IPS-20b (cell line): ENCODE results near the gene MARCHF11.

Source experiments
- H3K27ac ChIP-seq: one replicate; pipeline ENCODE4 v1.5.1; 2013; ENCODE audit warnings: low read length
- H3K27me3 ChIP-seq: 2 replicates; pipeline ENCODE4 v1.6.1; 2013; ENCODE audit warnings: mild to moderate bottlenecking, low read length, inconsistent platforms; ENCODE audit not compliant: insufficient read depth
- H3K36me3 ChIP-seq: 2 replicates; pipeline ENCODE4 v1.6.1; 2013; ENCODE audit warnings: low read depth, mild to moderate bottlenecking, inconsistent platforms, low read length, moderate library complexity; ENCODE audit not compliant: insufficient read depth
- H3K4me1 ChIP-seq: 2 replicates; pipeline ENCODE4 v1.6.1; 2013; ENCODE audit warnings: mild to moderate bottlenecking, control low read depth, inconsistent platforms, low read length, moderate library complexity; ENCODE audit not compliant: insufficient read depth
- H3K4me3 ChIP-seq: 2 replicates; pipeline ENCODE4 v1.5.1; 2013; ENCODE audit warnings: mild to moderate bottlenecking, low read length, inconsistent platforms
- H3K9ac ChIP-seq: 2 replicates; pipeline ENCODE4 v1.6.1; 2013; ENCODE audit warnings: low read depth, mild to moderate bottlenecking, inconsistent platforms, low read length, moderate library complexity
- H3K9me3 ChIP-seq: 2 replicates; pipeline ENCODE4 v1.6.1; 2013; ENCODE audit warnings: mild to moderate bottlenecking, low read depth, low read length, inconsistent platforms; ENCODE audit not compliant: insufficient read depth

Gene MARCHF11

DNA sequence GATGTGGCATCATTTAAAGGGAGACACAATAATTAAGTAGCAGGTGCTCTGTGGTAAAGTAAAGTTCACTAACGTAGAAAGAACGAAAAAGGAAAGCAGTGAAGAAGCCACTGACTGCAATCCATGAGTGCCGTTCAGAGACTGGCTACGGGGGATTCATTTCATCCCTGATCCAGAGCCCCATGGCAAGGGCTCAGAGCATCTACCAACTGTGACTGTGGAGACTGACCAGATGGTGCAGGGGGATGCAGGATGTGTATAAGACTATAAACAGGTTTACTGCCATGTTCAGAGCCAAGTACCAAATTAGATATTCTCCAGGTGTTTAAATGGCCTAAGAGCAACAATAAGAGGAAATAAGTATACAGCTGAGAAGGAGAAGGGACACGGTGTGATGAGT is 47.7 kb downstream of the MARCHF11 start:
- Histone ChIP-seq H3K9ac (no peak overlapping the region), H3K27me3 (no peaks in the 10 kb centered on the region), H3K4me3 (no peak overlapping the region), H3K4me1 (peaks cover 5% of the 10 kb centered on the region), H3K9me3 (no peaks in the 10 kb centered on the region; the same call in 1 of the 2 replicates), H3K27ac (no peak overlapping the region), H3K36me3 (no peaks in the 10 kb centered on the region)

DNA sequence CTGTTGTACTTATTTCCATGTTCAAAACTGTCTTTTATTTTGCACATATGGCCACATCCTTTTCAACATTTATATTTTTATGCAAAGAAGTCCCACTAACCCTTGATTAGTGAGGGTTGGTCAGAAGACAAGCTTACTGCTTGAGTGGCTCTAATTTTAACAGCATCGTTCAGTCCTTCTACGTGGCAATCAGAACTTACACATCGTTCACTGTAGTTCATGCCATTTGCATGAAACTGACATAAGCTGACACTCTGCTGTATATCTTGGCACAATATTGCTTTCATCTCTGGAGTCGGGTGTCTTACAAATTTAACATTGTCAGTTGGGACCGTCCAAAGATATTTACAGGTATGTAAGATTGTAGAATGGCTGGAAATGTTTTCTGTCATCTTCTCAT is 50.6 kb downstream of the MARCHF11 start:
- Histone ChIP-seq H3K27ac (no peak overlapping the region), H3K9me3 (no peaks in the 10 kb centered on the region; the same call in 1 of the 2 replicates), H3K27me3 (no peaks in the 10 kb centered on the region), H3K36me3 (no peaks in the 10 kb centered on the region), H3K4me3 (no peak overlapping the region), H3K4me1 (no peaks in the 10 kb centered on the region), H3K9ac (no peak overlapping the region)

DNA sequence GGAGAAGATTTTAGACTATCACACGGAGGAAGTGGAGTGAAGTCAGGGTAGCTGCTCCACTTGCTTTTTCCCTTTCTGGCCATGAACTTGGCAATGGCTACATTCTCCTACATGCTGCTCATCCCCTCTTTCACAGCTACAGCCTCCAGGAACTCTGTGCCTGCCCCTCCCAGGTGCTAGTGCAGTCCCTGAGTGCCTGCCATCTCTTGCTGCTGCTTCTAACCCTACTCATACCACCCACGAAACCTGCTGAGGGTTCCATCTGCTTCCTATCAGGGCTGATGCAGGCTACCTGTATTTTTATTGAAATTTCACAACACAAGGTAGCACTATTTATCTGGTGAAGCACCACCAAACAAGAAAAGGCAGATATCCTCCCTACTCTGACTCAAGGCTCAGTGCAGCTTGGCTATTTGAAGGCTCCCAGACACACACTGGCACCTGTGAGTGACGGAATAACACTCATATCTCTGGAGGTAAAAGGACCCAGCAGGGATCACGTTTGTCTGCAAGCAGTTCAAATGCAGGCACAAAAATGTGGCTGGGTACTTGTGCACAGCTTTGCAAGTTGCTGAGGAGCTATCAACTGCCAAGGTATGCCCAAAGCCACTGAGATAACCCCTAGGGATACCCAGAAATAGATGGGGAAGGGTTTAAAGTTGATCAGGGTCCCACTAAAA is 51.6 kb downstream of the MARCHF11 start:
- no peak overlapping the region for H3K27ac ChIP-seq
- no peaks in the 10 kb centered on the region for H3K36me3 ChIP-seq
- no peak overlapping the region for H3K4me3 ChIP-seq
- H3K9ac ChIP-seq = no peak overlapping the region
- no peaks in the 10 kb centered on the region for H3K27me3 ChIP-seq
- H3K4me1 ChIP-seq = no peaks in the 10 kb centered on the region
- H3K9me3 ChIP-seq = no peaks in the 10 kb centered on the region

DNA sequence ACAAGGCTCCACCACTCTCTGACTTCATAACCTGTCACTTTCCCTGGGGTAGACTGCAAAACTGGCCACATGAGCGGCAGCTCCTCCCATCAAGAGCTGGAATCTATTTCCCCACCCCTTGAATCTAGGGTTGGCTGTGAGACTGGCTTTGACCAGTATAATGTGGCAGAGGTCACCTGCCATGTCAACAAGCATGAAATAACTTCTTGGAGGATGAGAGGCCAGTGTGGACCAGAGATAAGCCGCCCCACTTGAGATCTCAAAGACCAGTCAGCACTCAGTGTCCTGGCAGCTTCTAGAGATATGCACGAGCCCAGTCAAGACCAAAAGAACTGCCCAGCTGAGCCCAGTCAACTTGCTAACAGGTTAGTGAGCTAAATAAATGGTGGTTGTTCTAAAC is 59.0 kb downstream of the MARCHF11 start:
- no peak overlapping the region for H3K4me3 ChIP-seq
- no peak overlapping the region for H3K9ac ChIP-seq
- H3K9me3 ChIP-seq = no peaks in the 10 kb centered on the region; the same call in 1 of the 2 replicates
- no peaks in the 10 kb centered on the region for H3K4me1 ChIP-seq
- H3K36me3 ChIP-seq = no peaks in the 10 kb centered on the region
- no peaks in the 10 kb centered on the region for H3K27me3 ChIP-seq
- H3K27ac ChIP-seq = no peak overlapping the region

DNA sequence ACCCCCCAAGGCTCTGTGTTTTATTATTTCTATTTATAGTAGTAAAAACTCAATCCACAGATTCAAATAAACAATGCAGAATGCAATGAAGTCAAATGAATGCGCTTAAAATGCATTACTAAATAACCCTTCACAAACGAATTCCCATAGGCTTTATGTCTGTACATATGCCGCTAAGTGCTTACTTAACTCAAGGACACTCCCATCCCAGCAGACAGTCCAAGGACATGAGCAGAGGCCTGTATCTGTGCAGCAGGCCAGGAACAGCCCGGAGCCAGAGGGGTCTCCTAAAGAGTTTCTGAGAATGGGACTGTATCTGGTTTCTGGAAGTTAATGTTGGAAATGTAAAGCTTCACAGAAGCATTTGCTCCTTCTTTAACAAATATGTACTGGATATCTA is 59.8 kb downstream of the MARCHF11 start:
- Histone ChIP-seq H3K4me1 (no peaks in the 10 kb centered on the region), H3K27me3 (no peaks in the 10 kb centered on the region)

DNA sequence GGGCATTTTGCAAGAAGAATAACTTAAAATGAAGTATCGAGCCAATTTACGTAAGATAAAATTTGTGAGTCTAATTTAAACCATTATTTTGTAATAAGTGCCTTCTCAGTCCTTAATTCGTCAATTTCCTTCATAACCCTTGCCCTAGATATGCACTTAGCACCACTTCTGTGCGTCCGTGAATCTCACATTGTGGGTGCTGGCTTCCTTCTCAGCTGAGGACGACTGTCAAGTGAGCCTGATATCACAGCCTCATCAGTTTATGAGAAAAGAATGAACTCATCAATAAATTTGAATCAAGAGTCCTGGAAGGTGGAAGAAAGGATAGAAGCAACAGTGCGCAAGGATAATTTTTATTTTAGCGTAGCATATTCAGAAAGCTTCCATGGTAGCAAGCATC is 64.5 kb downstream of the MARCHF11 start:
- no peak overlapping the region for H3K9ac ChIP-seq
- no peaks in the 10 kb centered on the region for H3K4me1 ChIP-seq
- H3K9me3 ChIP-seq = peaks cover 8% of the 10 kb centered on the region; the same call in 1 of the 2 replicates
- no peak overlapping the region for H3K27ac ChIP-seq
- no peaks in the 10 kb centered on the region for H3K36me3 ChIP-seq
- H3K27me3 ChIP-seq = no peaks in the 10 kb centered on the region
- no peak overlapping the region for H3K4me3 ChIP-seq

More for the DNA sequence above, 59.8 kb downstream of the MARCHF11 start:
- no peaks in the 10 kb centered on the region; the same call in 1 of the 2 replicates for H3K9me3 ChIP-seq
- H3K27ac ChIP-seq = no peak overlapping the region
- no peaks in the 10 kb centered on the region for H3K36me3 ChIP-seq
- H3K4me3 ChIP-seq = no peak overlapping the region
- no peak overlapping the region for H3K9ac ChIP-seq

DNA sequence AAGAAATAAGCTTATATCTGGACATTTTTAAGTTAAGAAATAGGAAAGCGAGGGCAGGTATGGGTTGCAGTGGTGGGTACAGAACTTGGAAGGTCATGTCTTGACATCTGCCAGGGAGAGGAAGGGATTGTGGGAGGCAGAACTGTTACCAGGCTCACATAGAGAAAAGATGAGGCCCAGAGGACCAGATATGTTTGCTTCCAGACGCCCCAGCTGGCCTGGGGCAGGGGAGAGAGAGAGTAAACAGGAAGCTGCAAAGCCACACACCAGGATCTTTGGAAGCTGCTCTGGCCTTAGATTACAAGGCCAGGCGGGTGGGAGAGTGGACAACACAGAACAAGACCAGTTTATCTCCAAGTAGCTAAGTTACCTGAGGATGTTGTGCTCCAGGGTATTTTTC is 71.2 kb downstream of the MARCHF11 start:
- Histone ChIP-seq H3K9me3 (peaks cover 8% of the 10 kb centered on the region; the same call in 1 of the 2 replicates), H3K27ac (no peak overlapping the region), H3K9ac (no peak overlapping the region), H3K36me3 (no peaks in the 10 kb centered on the region), H3K4me3 (no peak overlapping the region), H3K4me1 (no peaks in the 10 kb centered on the region), H3K27me3 (no peaks in the 10 kb centered on the region)

DNA sequence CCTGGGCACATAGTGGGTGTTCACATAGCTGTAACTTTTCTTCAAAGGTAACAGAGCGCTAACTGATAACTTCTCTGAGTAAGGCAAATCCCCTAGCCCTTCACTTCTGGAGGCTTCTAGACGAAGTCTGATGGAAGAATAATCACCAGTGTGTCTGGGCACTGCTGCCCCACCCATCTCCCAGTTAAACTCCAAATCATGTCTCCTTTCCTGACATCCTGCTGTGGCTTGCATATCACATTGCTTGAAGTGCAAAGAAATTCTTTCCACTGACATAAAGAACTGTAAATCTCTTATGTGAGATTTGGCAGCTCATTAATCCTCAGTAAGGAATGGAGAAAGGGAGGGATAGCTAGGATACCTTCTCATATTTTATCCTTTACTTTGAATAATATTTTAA is 74.6 kb downstream of the MARCHF11 start:
- Histone ChIP-seq H3K9ac (no peak overlapping the region), H3K9me3 (peaks cover 7% of the 10 kb centered on the region), H3K27ac (no peak overlapping the region), H3K4me1 (no peaks in the 10 kb centered on the region), H3K27me3 (no peaks in the 10 kb centered on the region), H3K4me3 (no peak overlapping the region), H3K36me3 (no peaks in the 10 kb centered on the region)

DNA sequence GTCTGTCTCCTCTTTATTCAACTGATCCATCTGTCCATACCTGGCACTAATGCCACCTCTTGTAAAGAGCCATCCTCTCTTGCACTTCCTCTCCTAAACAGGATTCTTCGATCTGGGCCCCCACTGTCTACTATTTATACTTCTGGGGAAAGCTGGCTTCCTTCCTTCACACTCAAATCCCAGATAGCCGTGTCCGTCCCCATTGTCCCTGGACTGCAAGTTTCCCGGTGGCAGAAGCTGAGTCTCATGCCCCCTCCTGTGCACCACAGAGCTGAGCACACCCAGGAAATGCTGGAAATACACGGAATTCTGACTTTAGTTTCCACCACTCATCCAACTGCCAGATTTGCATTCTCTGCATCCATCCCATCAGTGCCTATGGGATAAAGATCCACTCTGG is 84.0 kb downstream of the MARCHF11 start:
- Histone ChIP-seq H3K9ac (no peak overlapping the region), H3K9me3 (no peaks in the 10 kb centered on the region), H3K36me3 (no peaks in the 10 kb centered on the region), H3K27ac (no peak overlapping the region), H3K4me3 (no peak overlapping the region), H3K4me1 (no peaks in the 10 kb centered on the region), H3K27me3 (no peaks in the 10 kb centered on the region)

DNA sequence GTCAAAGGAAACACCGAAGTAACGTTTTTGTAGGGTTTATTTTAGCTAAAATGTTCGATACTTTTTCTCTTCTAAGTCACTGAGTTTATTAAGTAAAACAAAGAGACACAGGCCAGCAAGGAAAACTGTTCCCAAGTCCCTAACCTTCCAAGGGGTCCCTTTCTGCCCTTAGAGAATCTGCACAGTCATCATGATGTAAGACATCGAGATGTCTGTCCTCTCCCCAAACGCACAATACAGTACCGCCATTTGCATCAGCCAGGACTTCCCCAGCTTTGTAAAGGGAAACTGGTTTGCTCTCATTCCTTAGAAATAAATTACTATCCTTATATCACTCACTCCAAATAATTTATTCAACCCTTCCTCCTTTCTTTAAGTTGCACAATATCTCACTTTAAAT is 89.3 kb downstream of the MARCHF11 start:
- H3K4me1 ChIP-seq = no peaks in the 10 kb centered on the region
- no peak overlapping the region for H3K9ac ChIP-seq
- H3K36me3 ChIP-seq = no peaks in the 10 kb centered on the region
- H3K27ac ChIP-seq = no peak overlapping the region
- no peaks in the 10 kb centered on the region for H3K9me3 ChIP-seq
- no peaks in the 10 kb centered on the region for H3K27me3 ChIP-seq
- H3K4me3 ChIP-seq = no peak overlapping the region

DNA sequence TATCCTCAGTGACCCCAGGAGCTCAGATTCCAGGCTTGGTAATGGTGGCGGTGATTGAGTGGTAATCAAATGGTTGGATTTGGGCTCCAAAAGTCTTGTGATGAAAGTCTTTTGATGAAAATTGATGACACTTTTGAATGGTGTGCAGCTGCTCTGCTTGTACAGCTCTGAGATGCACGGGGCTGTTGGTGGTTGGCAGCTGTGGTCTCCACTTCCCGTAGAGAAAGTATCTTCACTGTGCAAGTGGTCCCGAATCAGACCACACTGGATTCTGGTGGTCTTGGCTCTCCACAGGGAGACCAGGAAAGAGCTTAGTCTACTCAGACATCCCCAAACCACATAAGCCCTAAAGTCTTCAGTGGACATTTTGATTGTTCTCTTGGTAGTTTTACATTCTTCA is 96.6 kb downstream of the MARCHF11 start:
- Histone ChIP-seq H3K9ac (no peak overlapping the region), H3K27ac (no peak overlapping the region), H3K4me3 (no peak overlapping the region), H3K27me3 (no peaks in the 10 kb centered on the region), H3K9me3 (no peaks in the 10 kb centered on the region), H3K4me1 (no peaks in the 10 kb centered on the region; the same call in 1 of the 2 replicates), H3K36me3 (no peaks in the 10 kb centered on the region)

DNA sequence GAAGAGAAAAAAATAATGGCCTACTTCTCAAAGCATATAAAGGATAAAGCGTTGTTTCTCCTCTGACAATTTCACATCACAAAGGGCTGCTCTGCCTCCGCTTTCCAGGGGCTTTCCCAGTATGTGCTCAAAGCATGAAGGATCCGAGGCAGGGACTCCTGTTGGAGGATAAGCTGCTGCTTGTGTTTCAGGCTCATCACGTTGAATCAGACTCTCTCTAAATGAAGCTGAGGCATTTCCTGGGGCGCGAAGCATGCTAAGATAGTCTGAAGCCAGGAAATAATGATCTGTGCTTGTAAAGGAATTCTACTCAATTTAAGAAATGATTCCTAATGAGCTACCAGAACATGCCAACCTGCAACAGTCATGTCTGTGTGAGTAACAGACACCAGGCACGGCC is 97.5 kb downstream of the MARCHF11 start:
- Histone ChIP-seq H3K36me3 (no peaks in the 10 kb centered on the region), H3K27ac (no peak overlapping the region), H3K27me3 (no peaks in the 10 kb centered on the region), H3K4me3 (no peak overlapping the region), H3K9me3 (no peaks in the 10 kb centered on the region), H3K4me1 (no peaks in the 10 kb centered on the region; the same call in 1 of the 2 replicates), H3K9ac (no peak overlapping the region)
